HepG2 (cell line): ENCODE data around the gene FAAP20. TPM values are rescaled to one million over a fixed set of nuclear protein-coding genes. Genes with fewer than 3 reads are reported as not detected.

Source experiments
- AHDC1 ChIP-seq: sonication (generic); formaldehyde crosslinking; IDR thresholded peaks from 2 replicates; pipeline ENCODE4 v1.5.1; 2020; ENCODE audit warnings: mild to moderate bottlenecking, missing genetic modification reagents, borderline replicate concordance
- EP300 ChIP-seq, 3 experiments: sonication (generic) in 1 of 3; formaldehyde crosslinking in 1 of 3; IDR thresholded peaks; 2 replicates each; pipeline versions ENCODE4 v1.5.1 to v1.6.1; 2011 to 2020; ENCODE audit warnings: low read depth in 2 of 3, low read length in 2 of 3, borderline replicate concordance in 1 of 3, improper control_type of control experiment in 1 of 3, mild to moderate bottlenecking in 1 of 3, missing genetic modification reagents in 1 of 3, moderate library complexity in 1 of 3
- FOXJ3 ChIP-seq: sonication (generic); formaldehyde crosslinking; IDR thresholded peaks from 2 replicates; pipeline ENCODE4 v1.4.0; 2020; ENCODE audit warnings: missing genetic modification reagents, mild to moderate bottlenecking, borderline replicate concordance
- KMT2A ChIP-seq: sonication (generic); formaldehyde crosslinking; IDR thresholded peaks from 2 replicates; pipeline ENCODE4 v1.4.0; 2020; ENCODE audit warnings: missing genetic modification reagents
- PHF21A ChIP-seq: sonication (generic); formaldehyde crosslinking; IDR thresholded peaks from 2 replicates; pipeline ENCODE4 v1.5.0; 2020; ENCODE audit warnings: mild to moderate bottlenecking, missing genetic modification reagents
- PHF8 ChIP-seq: sonication (generic); formaldehyde crosslinking; IDR thresholded peaks from 2 replicates; pipeline ENCODE4 v1.5.0; 2020; ENCODE audit warnings: missing genetic modification reagents
- RXRB ChIP-seq: IDR thresholded peaks from 2 replicates; pipeline ENCODE4 v1.6.1; 2016; ENCODE audit warnings: borderline replicate concordance, missing genetic modification reagents, missing compliant biosample characterization
- SRSF4 ChIP-seq: fragments of 200-400 bp; formaldehyde crosslinking; IDR thresholded peaks from one replicate; pipeline ENCODE4 v1.6.1; 2018; ENCODE audit warnings: mild to moderate bottlenecking, low read depth, low read length, moderate library complexity; ENCODE audit not compliant: poor library complexity, severe bottlenecking
- STAT6 ChIP-seq: sonication (generic); formaldehyde crosslinking; IDR thresholded peaks from 2 replicates; pipeline ENCODE4 v1.4.0; 2020; ENCODE audit warnings: missing genetic modification reagents, mild to moderate bottlenecking, borderline replicate concordance
- ZNF337 ChIP-seq: sonication (generic); formaldehyde crosslinking; IDR thresholded peaks from 2 replicates; pipeline ENCODE4 v1.5.1; 2020; ENCODE audit warnings: missing genetic modification reagents, low read depth, mild to moderate bottlenecking, borderline replicate concordance
- ZNF670 ChIP-seq: sonication (generic); formaldehyde crosslinking; IDR thresholded peaks from 2 replicates; pipeline ENCODE4 v1.8.0; 2022; ENCODE audit warnings: mild to moderate bottlenecking, missing genetic modification reagents, borderline replicate concordance
- ZNF720 ChIP-seq: sonication (generic); formaldehyde crosslinking; IDR thresholded peaks from 2 replicates; pipeline ENCODE4 v1.4.0; 2020; ENCODE audit warnings: missing genetic modification reagents
- ZNF75D ChIP-seq: sonication (generic); formaldehyde crosslinking; IDR thresholded peaks from 2 replicates; pipeline ENCODE4 v1.8.1; 2023; ENCODE audit warnings: missing genetic modification reagents, mild to moderate bottlenecking, borderline replicate concordance
- polyA plus RNA-seq, 8 experiments: library from polyadenylated mRNA; depleted of rRNA in 3 of 8; stranded (reverse) in 7 of 8; unstranded in 1 of 8; fragments of >200 nt; fragmentation: Illumina TruSeq in 4 of 8; extraction: Trizol in 4 of 8; gene quantifications; 2 replicates each; pipeline versions ENCODE4 v1.2.1 to v1.2.3, GENCODE V29; 2011 to 2016; ENCODE audit warnings: low read depth in 4 of 8, missing spikeins in 1 of 8, mixed read lengths in 1 of 8; ENCODE audit not compliant: insufficient read depth in 1 of 8
- total RNA-seq, 5 experiments: library from RNA; depleted of rRNA; stranded (reverse); fragments of >200 nt; fragmentation: Illumina TruSeq; extraction: Trizol; gene quantifications; 2 replicates each; pipeline ENCODE4 v1.2.3, GENCODE V29; 2016; ENCODE audit warnings: low read depth in 1 of 5
- TF ChIP-seq, protein P1 (sequence below): IDR thresholded peaks from 2 replicates; pipeline ENCODE4 v1.6.1; 2012; ENCODE audit warnings: low read depth, low read length, improper control_type of control experiment

Gene FAAP20
- total and polyA plus RNA-seq, 2 of the 13 experiments (the other 11 are each of a cell fraction or from before 2014, with no cell fraction given) = 9.6 to 10.8 TPM

DNA sequence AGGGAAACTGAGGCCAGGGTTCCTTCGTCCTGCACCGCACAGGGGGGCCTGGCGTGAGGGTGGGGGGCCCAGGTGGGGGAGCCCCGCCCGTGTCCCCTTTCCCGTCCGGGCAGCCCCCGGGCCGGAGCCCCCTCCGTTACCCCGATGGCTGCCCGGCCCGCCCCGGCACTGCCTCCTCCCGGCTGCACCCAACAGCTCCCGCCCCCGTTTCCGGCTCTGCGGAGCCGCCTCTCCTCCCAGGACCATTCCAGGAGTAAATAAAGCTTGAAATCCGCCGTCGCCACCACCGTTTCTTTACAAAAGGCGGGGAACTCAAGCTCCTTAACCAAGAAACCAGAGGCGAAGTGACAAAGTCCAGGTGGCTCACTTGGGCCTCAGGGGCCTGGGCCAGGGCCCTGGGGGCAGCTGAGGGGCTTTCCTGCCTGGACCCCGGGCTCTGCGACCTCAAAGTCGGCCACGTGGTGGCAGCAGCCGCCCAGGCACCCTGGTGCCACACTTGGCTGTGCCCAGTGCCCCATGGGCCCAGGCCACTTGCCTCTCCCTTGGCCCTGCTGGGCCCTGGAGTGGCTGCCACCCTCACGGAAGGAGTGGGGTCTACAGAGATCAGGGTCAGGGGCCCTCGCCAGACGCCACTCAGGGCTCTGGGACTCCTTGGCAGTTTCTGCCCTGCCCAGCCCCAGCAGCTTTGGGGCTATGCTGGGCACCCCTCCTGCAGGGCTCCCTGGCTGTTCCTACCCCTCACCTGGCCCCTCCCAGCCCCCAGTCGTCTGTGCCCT is 514 bp upstream of the FAAP20 start (continued):
- TF ChIP-seq FOXJ3 (CRISPR knock-in tag) = peak; percentile 55; the same call in 1 of the 2 replicates
- no peak for TF ChIP-seq SRSF4
- TF ChIP-seq PHF21A (CRISPR knock-in tag) = peak; percentile 82
- TF ChIP-seq, protein P1, sequence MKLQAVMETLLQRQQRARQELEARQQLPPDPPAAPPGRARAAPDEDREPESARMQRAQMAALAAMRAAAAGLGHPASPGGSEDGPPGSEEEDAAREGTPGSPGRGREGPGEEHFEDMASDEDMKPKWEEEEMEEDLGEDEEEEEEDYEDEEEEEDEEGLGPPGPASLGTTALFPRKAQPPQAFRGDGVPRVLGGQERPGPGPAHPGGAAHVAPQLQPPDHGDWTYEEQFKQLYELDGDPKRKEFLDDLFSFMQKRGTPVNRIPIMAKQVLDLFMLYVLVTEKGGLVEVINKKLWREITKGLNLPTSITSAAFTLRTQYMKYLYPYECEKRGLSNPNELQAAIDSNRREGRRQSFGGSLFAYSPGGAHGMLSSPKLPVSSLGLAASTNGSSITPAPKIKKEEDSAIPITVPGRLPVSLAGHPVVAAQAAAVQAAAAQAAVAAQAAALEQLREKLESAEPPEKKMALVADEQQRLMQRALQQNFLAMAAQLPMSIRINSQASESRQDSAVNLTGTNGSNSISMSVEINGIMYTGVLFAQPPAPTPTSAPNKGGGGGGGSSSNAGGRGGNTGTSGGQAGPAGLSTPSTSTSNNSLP = no peak
- no peak for TF ChIP-seq ZNF720 (CRISPR knock-in tag)
- TF ChIP-seq EP300 (IDR thresholded peaks at IDR 0.05; ENCODE audit: low read depth in 2 of 2, low read length in 2 of 2) = 0 out of 4 replicates have a peak, but pooled peaks of 1 of the 2 experiments have one; percentile 26
- no peak for TF ChIP-seq EP300 (CRISPR knock-in tag; IDR thresholded peaks at IDR 0.05; ENCODE audit: borderline replicate concordance)
- no peak for TF ChIP-seq ZNF75D
- peak; percentile 57 for TF ChIP-seq PHF8 (CRISPR knock-in tag)
- no peak for TF ChIP-seq ZNF337
- TF ChIP-seq STAT6 = no peak; the same call in 1 of the 2 replicates
- TF ChIP-seq AHDC1 = no peak; the same call in 1 of the 2 replicates
- TF ChIP-seq ZNF670 (CRISPR knock-in tag) = 0 out of 2 replicates have a peak, but pooled peaks have one; percentile 51
- 0 out of 2 replicates have a peak, but pooled peaks have one; percentile 30 for TF ChIP-seq RXRB
- TF ChIP-seq KMT2A (CRISPR knock-in tag) = 0 out of 2 replicates have a peak, but pooled peaks have one; percentile 42
